Cardiac fibroblast (primary cell): ENCODE measurements around the gene CAPN13.

Experiments
- DNase-seq, 2 donors: peaks; one replicate each; pipeline versions ENCODE4 v3.0.0 to v3.0.0-alpha.2; 2010; ENCODE audit warnings: low read depth in 2 of 2
- H3K4me3 ChIP-seq, 2 donors: replicated peaks in 1 of 2; 1 replicate in 1 of 2; 2 replicates in 1 of 2; pipeline ENCODE4 v1.5.1; 2011; ENCODE audit warnings: low read depth in 2 of 2, low read length in 2 of 2, mild to moderate bottlenecking in 2 of 2, moderate library complexity in 1 of 2
- TF ChIP-seq, protein P1 (sequence below): IDR thresholded peaks from one replicate; pipeline ENCODE4 v1.5.1; 2011; ENCODE audit warnings: low read depth, mild to moderate bottlenecking, low read length, inconsistent platforms

Gene CAPN13

GRCh38 chr2:30747206-30747605 is 60.0 kb downstream of the CAPN13 start:
- TF ChIP-seq, protein P1, sequence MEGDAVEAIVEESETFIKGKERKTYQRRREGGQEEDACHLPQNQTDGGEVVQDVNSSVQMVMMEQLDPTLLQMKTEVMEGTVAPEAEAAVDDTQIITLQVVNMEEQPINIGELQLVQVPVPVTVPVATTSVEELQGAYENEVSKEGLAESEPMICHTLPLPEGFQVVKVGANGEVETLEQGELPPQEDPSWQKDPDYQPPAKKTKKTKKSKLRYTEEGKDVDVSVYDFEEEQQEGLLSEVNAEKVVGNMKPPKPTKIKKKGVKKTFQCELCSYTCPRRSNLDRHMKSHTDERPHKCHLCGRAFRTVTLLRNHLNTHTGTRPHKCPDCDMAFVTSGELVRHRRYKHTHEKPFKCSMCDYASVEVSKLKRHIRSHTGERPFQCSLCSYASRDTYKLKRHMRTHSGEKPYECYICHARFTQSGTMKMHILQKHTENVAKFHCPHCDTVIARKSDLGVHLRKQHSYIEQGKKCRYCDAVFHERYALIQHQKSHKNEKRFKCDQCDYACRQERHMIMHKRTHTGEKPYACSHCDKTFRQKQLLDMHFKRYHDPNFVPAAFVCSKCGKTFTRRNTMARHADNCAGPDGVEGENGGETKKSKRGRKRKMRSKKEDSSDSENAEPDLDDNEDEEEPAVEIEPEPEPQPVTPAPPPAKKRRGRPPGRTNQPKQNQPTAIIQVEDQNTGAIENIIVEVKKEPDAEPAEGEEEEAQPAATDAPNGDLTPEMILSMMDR = no peak
- H3K4me3 ChIP-seq = no peak overlapping the region
- no peak for DNase-seq

- TF ChIP-seq, protein P1 = no peak
- no peak for DNase-seq
- H3K4me3 ChIP-seq = no peak overlapping the region
Measured at GRCh38 chr2:30744823-30745222, 62.4 kb downstream of the CAPN13 start.

DNA sequence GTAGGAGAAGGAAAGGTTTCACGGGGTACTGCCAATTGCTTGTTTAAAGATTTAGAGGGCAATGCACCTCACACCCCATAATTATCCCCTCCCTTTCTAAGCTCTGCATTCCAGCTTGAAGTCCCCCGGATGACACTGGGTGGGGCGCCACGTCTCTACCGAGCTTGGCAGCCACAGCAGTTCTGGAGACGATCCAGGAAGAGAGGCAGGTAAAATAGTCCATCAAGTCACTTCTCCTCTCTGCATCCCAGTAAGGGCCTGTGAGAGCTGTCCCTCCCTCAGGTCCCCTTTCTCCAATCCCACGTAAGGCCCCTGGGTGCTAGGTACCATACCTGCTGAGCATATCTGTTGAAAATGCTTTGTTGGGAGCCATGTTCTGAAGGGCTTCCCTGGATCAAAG is 65.7 kb downstream of the CAPN13 start:
- no peak overlapping the region for H3K4me3 ChIP-seq
- TF ChIP-seq, protein P1 = no peak
- no peak for DNase-seq

GRCh38 chr2:30738141-30738911 is 68.9 kb downstream of the CAPN13 start:
- TF ChIP-seq, protein P1 = no peak
- DNase-seq = no peak
- no peak overlapping the region for H3K4me3 ChIP-seq

DNA sequence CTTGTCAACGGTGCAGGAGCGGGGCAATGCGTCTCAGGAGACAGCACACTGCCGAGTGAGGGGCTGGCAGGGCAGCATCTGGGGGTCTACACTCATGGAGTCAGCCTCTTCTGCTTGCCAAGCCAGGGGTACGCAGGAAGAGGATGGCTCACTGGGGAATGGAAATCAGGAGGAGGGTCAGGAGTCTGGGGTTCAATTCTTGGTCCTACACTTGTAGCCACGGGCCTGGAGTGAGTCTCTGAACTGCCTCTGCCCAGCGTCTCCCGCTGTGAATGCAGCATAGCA is 70.0 kb downstream of the CAPN13 start:
- TF ChIP-seq, protein P1 = no peak
- DNase-seq = no peak
- no peak overlapping the region for H3K4me3 ChIP-seq

DNA sequence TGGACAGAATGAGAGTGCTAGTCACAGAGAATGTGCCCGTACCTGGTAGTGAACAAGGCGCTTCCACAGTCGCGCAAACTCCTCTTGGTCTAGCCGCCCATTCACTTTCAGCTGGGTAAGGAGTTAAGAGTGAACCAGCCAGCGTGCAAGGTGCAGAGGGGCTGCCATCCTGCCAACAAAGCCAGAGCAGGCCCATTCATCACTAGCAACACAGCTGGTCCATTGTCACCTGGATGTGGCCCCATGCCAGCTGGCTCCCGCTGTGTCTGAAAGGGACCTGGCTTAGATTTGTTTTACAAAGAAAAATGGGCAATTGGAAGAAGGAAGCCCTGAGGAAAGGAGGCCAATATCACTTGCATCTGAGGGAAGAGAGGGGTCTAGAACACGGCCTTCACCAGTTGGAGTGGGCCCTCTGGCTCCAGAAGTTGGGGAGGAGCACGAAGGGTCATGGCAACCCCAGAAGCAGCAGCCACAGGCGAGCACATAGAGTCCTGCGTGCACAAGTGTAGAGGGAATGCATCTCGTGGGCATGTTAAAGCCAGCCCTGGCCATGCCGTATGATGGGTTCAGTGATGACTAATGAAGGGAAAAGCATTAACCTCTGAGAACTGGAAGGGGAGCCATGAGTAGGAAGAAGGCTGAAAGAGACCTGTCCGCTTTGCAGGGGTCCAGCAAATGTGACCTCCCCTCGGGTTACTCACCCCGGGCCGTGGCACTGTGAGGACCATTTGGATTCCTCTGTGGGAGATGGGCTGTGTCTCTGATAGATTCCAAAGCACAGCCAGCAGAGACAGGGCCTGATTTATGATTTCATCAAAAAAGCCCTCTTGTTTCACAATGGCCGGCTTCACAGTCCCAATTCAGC is 70.6 kb downstream of the CAPN13 start:
- TF ChIP-seq, protein P1 = no peak
- H3K4me3 ChIP-seq = no peak overlapping the region
- DNase-seq = no peak
